ENCODE measurements around the gene ERGIC2.
"Not testable (repeated sequence)": the region's sequence is repeated elsewhere in the genome, so short reads cannot be mapped to it uniquely, and the experiment has no call there.

DNA sequence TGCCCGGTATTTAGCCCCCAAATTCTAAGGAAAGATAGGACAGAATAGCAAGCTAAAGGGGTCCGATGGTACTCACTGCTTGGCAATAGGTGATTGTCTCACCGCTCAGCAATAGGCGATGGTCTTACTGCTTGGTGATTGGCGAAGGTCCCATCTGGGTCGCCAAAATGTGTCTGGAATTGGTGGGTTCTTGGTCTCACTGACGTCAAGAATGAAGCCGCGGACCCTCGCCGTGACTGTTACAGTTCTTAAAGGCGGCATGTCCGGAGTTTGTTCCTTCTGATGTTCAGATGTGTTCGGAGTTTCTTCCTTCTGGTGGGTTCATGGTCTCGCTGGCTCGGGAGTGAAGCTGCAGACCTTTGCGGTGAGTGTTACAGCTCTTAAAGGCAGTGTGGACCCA, 4.2 kb upstream of the ERGIC2 start:
- TF ChIP-seq POLR2A (IDR thresholded peaks at IDR 0.05); POLR2AphosphoS5 (IDR thresholded peaks at IDR 0.05; ENCODE audit: insufficient read depth in 1 of 2, low read depth in 1 of 2): not testable (repeated sequence)
- TF ChIP-seq, protein P1, sequence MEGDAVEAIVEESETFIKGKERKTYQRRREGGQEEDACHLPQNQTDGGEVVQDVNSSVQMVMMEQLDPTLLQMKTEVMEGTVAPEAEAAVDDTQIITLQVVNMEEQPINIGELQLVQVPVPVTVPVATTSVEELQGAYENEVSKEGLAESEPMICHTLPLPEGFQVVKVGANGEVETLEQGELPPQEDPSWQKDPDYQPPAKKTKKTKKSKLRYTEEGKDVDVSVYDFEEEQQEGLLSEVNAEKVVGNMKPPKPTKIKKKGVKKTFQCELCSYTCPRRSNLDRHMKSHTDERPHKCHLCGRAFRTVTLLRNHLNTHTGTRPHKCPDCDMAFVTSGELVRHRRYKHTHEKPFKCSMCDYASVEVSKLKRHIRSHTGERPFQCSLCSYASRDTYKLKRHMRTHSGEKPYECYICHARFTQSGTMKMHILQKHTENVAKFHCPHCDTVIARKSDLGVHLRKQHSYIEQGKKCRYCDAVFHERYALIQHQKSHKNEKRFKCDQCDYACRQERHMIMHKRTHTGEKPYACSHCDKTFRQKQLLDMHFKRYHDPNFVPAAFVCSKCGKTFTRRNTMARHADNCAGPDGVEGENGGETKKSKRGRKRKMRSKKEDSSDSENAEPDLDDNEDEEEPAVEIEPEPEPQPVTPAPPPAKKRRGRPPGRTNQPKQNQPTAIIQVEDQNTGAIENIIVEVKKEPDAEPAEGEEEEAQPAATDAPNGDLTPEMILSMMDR (IDR thresholded peaks at IDR 0.05) = not testable (repeated sequence)
